GM21786 (cell line): ENCODE results near the gene GPR15LG.

ENCODE experiments used
- ATAC-seq: cut with Tn5 transposase; IDR thresholded peaks from one replicate; pipeline ENCODE4 v1.9.1; 2021; ENCODE audit not compliant: unreplicated experiment

The GPR15LG gene

DNA sequence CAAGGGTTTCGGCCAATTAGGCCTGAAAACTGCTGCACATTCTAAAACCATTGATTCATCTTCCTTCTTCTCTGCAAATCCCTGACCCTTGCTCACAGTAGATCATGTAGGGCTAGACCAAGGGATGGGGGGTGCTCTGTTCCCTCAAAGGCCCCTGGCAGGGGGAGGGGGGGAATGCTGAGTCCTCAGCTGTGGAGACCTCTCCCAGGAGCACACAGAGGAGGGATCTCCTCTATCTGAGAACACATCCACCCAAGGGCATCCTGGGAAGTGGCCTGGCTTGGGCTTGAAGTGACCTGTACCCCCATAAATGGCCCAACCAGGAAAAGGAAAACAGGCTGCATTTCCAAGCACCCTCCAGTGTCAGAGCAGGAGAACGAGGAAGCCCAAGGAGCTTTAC, 19.7 kb downstream of the GPR15LG start:
- no peak for ATAC-seq

DNA sequence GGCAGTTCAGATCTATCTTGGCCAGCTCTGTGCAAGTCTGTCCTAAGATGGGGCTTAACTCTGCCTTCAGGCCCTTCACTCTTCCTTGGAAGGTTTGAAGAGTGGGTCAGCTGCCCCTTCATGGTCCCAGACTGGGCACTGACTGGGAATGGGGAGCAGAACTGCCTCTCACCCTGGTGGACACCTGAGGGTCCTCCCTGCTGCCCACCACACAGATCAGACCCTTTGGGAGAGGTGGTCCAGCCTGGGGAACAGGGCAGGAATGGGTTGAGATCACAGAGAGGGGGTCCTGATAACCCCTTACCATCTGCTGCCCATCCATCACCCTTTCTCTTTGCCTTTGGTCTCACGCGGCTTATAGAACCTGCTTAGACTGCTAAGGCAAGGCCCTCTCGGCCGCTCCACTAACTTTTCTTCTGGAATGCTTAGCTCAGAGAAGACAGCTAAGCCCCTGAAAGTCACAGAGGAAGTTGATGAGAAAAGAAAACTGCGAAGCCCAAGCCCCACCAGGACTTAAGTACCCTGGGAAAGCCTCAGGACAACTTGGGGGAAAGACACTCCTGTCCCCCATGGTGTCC, 20.3 kb downstream of the GPR15LG start:
- no peak for ATAC-seq

DNA sequence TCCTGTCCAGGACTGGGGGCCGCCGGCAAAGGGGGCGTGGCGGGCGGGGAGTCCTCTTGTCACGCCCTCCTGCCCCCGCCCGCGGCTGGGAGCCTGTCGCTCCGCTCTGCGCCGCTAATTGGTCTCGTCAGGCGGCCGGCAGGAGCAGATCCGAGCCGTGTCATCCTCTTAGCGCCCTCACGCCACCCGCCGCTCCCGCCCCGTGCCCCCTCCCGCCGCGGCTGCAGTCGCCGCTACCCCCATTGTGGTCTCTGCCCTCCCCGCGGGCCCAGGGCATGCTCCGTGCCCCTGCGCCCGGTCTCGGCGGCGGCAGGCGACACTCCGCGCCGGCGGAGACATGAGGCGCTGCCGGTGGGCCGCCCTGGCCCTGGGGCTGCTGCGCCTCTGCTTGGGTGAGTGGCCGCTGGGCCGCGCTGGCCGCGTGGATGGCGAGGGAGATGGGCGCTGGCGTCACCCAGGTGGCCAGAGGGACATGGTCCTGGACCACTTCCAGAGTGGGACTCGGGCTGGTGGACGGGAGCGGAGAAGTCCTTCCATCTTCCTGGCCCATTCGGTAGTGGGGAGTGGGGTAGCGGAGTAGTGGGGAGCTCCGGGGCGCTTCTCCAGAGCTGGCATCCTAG, 20.9 kb downstream of the GPR15LG start, which contains the start of gene CDHR1:
Gene CDHR1, plus strand, starts transcription at position 114 of the 620 bp plus-strand sequence. Its CDS starts 224 bp downstream, at position 338.
- peak; percentile 75 for ATAC-seq

DNA sequence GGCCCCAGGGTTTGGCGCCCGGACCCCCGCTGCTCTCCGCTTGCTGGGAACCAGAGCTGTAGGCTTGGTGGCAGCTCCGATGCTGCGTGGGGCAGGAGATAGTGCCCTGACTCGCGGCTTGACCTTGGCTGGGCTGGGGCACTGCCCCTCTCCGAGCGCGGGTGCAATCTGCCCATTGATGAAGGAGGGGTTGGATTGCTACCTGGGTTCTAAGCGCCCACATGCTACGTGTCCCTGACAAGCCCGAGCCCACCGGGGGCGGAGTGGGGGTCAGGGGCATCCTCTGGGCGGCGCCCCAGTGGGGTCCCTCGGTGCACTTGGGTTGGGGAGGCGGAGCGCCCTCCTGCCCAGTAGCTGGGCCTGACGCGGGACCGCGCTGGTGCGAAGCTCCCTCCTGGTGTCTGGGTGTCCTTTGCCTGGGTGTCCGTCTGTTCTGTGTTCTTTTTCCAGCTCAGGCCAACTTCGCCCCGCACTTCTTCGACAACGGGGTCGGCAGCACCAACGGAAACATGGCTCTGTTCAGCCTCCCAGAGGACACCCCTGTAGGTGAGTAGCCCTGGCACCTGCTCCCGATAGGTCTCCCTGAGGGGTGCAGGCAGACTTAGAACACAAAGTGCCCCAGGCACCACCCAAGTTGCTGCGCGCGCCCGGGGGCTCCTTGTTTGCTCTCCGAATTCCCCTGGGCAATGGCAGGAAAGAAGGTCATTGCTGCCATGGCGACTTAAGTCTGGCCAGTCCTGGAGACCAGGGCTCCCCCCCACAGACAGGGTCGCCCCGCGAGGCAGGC, 21.6 kb downstream of the GPR15LG start:
- no peak for ATAC-seq

DNA sequence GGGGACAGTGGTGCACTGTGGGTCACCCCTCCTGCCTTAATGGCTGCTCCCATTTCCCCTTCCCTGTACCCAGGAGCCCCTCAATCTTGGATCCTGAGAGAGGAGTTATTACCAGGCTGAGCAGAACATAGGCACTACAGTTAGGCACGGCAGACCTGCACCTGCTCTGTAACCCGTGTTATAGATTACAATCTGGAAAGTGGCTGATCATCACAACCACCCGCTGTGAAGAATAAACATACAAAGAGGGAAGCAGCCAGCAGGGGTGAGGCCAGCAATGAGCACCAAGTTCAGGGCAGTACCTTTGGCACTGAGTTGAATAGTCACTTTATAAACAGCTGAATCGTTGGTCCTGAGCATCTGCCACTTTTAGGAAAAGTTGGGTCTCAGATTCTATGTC, 22.5 kb downstream of the GPR15LG start:
- no peak for ATAC-seq

- ATAC-seq: no peak
Measured at GRCh38 chr10:84196941-84197340, 23.3 kb downstream of the GPR15LG start.

- no peak for ATAC-seq
Measured at GRCh38 chr10:84197643-84198042, 24.0 kb downstream of the GPR15LG start.

GRCh38 chr10:84198206-84198915, 24.8 kb downstream of the GPR15LG start:
- ATAC-seq: no peak

DNA sequence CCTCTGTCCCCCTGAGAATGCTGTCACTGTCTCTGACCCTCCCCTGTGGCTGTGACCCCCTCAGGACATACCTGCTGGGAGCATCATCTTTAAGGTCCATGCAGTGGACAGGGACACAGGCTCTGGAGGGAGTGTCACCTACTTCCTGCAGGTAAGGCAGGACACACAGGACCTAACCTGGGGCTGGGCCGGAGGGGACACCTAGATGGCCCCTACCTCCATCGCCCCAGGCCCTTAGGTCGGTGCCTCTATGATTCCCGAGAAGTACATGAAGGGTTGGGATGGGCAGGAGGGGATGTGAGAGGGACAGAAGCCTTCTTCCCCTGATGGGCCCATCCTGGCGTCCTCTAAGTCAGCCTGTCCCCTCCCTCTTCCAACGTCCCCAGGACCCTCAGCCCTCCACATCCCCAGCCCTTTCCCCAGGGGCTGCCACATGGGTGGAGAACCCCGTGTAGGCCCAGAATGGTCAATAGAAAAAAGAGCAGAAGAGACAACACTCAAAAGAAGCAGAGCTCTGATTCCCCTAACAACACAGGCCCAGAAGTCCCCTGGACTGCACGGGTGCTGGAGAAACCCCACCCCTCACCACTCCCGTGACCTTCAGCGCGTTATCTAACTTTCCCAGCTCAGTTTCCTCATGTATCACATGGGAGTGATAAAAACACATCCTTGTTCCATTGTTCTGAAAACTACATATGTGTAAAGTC, 27.1 kb downstream of the GPR15LG start:
- ATAC-seq: no peak

- no peak for ATAC-seq
Measured at GRCh38 chr10:84201244-84201606, 27.6 kb downstream of the GPR15LG start.

- no peak for ATAC-seq
Measured at GRCh38 chr10:84201682-84202081, 28.1 kb downstream of the GPR15LG start.

- no peak for ATAC-seq
Measured at GRCh38 chr10:84202349-84202748, 28.7 kb downstream of the GPR15LG start.

DNA sequence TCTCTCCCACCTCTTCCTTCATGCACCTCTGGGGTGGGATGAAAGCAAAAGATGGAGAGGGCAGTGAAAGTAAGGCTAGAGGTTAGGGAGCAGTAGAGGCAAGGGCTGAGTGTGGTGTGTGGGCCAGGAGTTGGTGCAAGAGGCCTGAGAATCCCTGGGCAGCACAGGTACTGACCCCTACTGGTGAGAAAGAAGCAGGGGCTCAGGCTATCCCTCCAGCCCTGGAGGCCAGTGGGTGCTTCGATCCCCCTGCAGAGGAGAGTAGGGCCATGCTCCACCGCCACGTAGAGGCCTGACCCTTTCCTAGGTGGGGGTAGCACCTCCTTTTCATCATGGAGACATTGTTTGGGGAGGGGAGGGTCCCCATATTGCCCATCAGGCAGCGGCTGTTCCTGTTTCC, 30.5 kb downstream of the GPR15LG start:
- peak; percentile 63 for ATAC-seq

DNA sequence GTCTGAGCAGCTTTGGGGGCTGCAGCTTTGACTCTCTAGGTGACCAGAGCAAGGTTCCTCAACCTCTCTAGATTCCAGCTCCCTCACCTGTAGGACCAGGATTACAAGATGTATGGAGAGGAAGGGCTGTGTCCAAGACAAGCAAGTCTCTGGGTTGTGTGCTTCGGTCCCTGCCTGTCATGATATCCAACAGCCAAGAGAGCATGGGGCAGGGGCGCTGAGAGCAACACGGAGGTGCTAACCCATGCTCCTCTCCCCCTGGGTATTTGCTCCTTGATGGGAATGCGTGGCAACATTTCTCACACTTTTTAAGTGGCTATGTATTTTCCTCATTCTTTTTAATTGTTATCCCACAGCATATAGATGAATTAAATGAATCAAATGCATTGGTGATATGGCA, 31.0 kb downstream of the GPR15LG start:
- no peak for ATAC-seq

DNA sequence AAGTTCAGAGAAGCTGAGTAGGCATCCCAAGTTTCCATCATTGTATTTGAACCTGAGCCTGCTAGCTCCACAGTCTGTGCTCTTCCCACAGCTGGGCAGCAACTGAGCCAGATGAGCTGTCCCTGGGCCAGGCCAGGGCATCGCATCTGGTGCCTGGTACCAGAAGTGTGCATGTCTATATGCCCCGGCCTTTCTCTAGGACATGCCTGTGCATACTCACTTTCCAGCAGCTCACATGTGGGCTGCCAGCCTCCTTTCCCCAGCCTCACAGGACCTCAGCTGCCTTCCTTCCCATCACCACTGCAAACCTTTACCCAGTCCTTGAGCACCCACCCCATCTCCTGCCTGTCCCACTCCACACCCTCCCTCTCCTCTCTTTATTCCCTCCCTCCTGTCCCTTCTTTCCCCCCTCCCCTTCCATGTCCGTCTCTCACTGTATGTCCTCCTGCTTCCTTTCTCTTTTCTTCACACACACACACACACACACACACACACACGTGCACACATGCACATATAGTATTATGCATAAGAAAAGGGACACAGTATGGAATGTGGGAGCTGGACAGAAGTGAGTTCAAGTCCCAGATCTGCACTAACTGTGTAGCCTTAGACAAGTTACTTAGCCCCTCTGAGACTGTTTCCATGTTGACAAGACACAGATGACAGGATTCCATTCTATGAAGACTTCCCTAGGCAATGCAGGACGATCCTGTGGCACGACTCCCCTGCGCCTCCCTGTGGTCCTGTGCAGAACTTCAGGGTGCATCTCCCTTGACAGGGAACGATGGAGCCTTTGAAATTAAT, 31.6 kb downstream of the GPR15LG start:
- ATAC-seq: peak; percentile 67

- ATAC-seq: no peak
Measured at GRCh38 chr10:84205853-84206525, 32.4 kb downstream of the GPR15LG start.

- no peak for ATAC-seq
Measured at GRCh38 chr10:84208023-84208422, 34.4 kb downstream of the GPR15LG start.

GRCh38 chr10:84211566-84211965, 38.0 kb downstream of the GPR15LG start:
- no peak for ATAC-seq

- no peak for ATAC-seq
Measured at GRCh38 chr10:84212014-84212413, 38.4 kb downstream of the GPR15LG start.

DNA sequence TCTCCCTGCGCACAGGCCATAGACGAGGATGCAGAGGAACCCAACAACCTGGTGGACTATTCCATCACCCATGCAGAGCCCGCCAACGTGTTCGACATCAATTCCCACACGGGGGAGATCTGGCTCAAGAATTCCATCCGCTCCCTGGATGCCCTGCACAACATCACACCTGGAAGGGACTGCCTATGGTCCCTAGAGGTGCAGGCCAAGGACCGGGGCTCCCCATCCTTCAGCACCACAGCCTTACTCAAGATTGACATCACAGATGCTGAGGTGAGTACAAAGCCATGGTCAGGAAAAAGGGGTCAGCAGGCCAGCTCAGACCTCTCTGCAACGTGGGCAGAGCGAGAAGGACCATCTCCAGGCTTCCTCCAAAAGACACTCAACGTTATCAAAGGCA, 39.5 kb downstream of the GPR15LG start:
- no peak for ATAC-seq
